GM18499 (cell line): Measurements from ENCODE around the gene NUPR2.
A peak's percentile ranks its signal among the peaks of the same experiment; 100 is the strongest.
"Not testable (repeated sequence)": the region's sequence is repeated elsewhere in the genome, so short reads cannot be mapped to it uniquely, and the experiment has no call there.

Experiments
- ATAC-seq: cut with Tn5 transposase; IDR thresholded peaks from one replicate; pipeline ENCODE4 v1.9.1; 2021; ENCODE audit warnings: moderate number of reproducible peaks; ENCODE audit not compliant: insufficient read depth, unreplicated experiment

The NUPR2 gene

GRCh38 chr7:56115852-56116538 is at the start of gene NUPR2:
TSS of gene NUPR2 (minus strand) at chr7:56116417. CDS start at chr7:56116314, 103 bp downstream.
- ATAC-seq = no peak

DNA sequence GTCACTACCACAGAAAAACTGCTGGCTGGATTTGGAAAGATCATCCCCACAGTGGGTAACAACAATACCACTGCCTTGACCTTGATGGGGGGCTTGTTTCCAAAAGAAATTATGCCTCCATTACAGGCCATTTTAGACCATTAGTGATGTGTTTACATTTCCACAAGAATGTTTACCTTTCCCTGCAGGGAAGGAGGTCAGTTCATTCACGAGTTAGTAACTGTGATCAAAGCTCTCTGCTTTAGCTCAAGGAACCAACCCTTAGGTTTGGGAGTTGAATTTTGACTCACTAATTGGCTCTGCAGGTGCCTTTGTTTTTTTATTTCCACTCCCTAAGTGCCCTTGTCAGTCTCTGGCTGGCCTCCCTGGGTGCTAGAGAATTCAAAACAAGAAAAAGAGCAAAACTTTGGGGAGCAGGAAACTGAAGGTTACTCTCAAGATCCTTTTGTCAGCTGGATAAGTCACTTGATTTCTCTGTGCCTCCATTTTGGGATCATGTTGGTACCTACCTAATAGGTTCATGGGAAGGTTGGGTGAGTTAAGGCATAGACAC is 41.1 kb upstream of the NUPR2 start:
- ATAC-seq = no peak

DNA sequence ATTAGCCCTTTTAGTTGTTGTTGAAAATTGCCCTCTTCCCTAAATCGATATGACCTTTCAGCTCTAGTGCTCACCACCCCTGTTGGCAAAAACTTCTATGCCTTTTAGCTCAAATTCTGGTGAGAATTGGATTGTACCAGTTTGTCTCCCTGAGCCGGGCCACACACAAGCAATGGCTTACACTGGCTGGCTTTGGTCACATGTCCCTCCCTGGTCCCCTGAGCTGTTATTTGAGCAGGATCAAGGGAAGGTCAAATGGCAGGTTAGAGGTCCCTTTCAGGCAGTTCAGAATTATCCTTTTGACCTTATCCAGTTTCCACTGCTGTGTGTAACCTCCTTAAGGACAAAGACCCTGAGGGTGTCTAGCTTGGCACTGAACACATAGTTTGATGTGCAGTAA is 14.8 kb upstream of the NUPR2 start:
- not testable (repeated sequence) for ATAC-seq

DNA sequence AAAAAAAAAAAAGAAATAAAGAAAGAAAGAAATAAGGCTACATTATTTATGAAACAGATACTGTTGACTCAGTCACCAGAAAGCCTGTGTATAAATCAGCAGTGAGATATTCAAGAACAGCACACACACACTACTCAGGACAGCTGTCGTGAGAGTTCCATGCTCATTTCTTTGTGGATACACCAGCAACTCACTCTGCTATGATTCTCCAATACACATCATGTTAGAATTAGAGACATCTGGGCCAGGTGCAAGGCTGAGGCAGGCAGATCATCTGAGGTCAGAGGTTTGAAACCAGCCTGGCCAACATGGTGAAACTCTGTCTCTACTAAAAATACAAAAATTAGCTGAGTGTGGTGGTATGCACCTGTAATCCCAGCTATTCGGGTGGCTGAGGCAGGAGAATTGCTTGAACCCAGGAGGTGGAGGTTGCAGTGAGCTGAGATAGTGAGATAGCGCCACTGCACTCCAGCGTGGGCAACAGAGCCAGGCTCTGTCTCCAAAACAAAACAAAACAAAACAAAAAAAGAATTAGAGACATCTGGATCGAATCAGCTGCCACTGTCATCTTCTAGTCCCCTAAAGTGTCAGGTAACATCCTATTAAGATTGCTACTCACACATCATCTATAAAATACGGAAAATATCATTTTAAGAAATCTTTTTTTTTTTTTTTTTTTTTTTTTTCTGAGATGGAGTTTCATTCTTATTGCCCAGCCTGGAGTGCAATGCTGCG is 11.2 kb upstream of the NUPR2 start:
- ATAC-seq = no peak

DNA sequence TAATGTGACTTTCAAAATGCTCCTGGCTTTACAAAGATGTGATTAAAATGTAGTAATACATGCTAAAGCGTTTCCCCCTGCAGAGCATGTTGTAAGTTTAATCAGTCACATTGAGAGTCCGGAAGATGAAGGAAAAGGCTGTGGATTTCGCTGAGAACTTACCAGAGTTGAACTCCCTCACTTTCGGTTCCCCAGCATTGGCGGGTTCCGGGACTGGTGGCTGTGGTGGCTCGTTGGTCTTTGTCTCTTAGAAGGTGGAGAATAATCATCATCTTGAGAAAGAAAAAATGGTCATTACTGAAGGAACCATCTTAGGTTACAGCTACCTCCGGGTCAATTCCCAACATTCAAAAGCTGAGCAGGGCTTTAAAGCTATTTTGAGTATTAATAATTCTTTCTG is 9.6 kb upstream of the NUPR2 start:
- no peak for ATAC-seq

DNA sequence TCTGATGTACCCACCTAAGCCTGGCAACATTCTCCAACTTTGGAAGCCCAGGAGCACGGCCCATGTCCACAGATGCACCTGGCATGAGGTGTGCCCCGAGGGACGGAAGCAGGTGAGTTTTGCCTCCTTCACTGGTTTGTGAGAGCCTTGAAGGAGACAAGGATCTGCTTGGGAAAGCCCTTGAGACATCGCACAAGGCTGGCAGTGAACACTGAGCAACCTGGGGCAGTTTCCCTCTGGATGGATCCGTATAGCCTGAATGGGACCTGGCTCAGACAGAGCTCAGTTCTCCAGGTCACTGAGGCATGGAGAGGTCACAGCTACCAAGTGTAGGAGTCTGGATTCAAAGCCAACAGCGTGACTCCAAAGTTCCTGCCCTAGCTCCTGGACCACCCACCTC is 8.8 kb upstream of the NUPR2 start:
- ATAC-seq = no peak

DNA sequence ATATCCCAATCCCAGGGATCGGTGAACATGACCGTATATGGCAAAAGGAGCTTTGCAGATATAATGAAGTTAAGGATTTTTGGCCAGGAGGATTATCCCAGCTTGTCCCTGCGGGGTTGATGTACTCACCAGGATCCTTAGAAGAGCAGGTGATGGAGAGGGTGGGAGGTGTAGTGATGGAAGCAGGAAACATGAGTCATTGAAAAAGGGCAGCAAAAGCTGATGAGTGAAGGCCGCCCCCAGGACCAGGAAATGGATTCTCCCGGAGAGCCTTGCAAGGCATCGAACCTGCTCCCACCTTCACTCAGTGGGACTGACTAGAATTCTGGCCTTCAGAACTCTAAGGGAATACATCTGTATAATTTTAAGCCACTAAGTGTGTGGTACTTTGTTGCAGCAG is 5.2 kb upstream of the NUPR2 start:
- no peak for ATAC-seq

DNA sequence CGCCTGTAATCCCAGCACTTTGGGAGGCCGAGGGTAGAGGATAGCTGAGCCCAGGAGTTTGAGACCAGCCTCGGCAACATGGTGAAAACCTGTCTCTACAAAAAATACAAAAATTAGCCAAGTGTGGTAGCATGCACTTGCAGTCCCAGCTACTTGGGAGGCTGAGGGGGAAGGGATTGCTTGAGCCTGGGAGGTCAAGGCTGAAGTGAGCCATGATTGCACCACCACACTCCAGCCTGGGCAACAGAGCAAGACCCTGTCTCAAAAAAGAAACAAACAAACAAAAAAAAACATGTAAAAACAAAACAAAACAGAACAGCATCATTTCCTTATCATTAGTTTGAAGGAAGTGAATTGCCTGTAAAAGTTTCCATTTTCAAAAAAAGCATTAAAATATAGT is 4.0 kb downstream of the NUPR2 start:
- not testable (repeated sequence) for ATAC-seq

DNA sequence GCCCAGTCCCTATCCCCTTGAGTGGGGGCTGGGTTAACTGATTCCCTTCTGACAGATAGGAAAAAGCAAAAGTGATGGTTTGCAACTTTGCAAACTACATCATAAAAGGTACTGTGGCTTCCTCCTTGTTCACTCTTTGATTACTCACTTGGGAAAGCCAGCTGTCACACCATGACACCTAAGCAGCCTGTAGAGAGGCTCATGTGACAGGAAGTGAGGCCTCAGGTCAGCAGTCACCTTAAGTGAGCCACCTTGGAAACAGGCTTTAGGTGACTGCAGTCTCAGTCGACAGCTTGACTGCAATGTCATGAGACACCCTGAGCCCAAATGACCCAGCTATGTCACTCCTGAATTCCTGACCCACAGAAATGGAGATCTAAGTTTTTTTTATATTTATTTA is 5.6 kb downstream of the NUPR2 start:
- no peak for ATAC-seq

DNA sequence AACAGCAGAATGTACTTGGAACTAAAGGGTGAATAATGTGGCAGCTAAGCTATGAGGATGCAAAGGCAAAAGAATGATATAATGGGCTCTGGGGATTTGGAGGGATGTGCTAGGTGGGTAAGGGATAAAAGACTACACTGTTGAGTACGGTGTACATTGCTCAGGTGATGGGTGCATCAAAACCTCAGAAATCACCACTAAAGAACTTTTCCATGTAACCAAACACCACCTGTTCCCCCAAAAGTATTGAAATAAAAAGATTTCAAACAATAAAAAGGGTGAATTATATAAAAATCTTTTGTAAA is 8.3 kb downstream of the NUPR2 start:
- no peak for ATAC-seq

GRCh38 chr7:56106108-56107073 is 9.8 kb downstream of the NUPR2 start, which contains the start of gene CHCHD2:
TSS of gene CHCHD2 (minus strand) at chr7:56106476. CDS start at chr7:56106413, 63 bp downstream.
- peak; percentile 99 for ATAC-seq

- no peak for ATAC-seq
These were observed 10.7 kb downstream of the NUPR2 start for GRCh38 chr7:56105508-56105907.

GRCh38 chr7:56104138-56104537 is 12.1 kb downstream of the NUPR2 start:
- ATAC-seq = not testable (repeated sequence)

DNA sequence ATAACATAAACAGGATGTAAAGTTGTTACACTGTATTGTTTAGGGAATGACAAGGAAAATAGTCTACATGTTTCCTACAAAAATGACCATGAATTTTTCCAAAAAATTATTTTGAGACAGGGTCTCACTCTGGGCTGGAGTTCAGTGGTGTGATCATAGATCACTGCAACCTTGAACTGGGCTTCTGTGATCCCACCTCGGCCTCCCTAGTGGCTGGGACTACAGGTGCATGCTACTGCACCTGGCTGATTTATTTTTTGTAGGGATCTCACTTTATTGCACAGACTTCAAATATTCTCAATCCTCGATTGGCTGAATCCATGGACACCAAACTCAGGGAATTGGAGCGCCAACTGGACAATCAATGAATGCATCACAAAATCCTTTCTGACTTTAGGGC is 16.6 kb downstream of the NUPR2 start:
- ATAC-seq = no peak

DNA sequence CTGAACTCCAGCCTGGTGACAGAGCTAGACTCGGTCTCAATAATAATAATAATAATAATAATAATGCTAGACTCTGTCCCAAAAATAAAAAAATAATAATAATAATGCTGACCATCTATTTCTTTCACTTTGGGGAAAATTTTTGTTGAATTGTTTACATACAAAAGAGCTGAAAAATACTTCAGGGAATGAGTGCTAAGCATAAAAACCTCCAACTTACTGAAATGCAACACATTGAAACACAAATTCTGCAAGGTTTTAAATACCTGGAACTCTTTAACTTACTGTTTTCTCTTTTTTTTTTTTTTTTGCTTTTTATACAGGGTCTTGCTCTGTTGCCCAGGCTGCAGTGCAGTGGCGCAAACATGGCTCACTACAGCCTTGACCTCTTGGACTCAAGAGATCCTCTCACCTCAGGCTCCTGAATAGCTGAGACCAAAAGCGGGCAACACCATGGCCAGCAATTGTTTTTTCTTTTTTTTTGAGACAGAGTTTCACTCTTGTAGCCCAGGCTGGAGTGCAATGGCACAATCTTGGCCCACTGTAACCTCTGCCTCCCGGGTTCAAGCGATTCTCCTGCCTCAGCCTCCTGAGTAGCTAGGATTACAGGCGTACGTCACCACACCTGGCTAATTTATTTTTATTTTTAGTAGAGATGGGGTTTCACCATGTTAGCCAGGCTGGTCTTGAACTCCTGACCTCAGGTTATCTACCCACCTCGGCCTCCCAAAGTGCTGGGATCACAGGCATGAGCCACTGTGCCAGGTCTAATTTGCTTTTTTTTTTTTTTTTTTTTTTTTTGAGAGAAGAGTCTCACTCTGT is 17.8 kb downstream of the NUPR2 start:
- not testable (repeated sequence) for ATAC-seq

GRCh38 chr7:56097700-56098099 is 18.5 kb downstream of the NUPR2 start:
- ATAC-seq = no peak

GRCh38 chr7:56092789-56093531 is 23.3 kb downstream of the NUPR2 start, which contains the start of gene PHKG1:
TSS of gene PHKG1 (minus strand) at chr7:56092952. CDS start at chr7:56088941, 4,011 bp downstream.
- no peak for ATAC-seq

DNA sequence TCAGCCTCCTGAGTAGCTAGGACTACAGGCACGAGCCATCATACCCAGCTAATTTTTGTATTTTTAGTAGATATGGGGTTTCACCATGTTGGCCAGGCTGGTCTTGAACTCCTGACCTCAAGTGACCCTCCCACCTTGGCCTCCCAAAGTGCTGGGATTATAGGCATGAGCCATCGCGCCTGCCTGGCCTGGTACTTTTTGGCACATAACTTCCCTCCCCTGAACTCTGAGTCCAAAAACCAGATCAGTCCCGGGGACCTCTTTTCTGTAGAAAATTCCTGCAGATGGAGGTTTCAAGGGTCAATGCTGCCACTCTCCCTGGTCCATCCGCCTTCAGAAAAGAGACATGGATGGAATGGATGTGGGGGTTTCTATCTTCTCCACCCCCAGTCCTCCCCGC is 23.8 kb downstream of the NUPR2 start:
- not testable (repeated sequence) for ATAC-seq

GRCh38 chr7:56091591-56091990 is 24.6 kb downstream of the NUPR2 start:
- ATAC-seq = no peak
